AG08396 (cell line): ENCODE data around the gene DNAJB1.

Source experiments
- DNase-seq: peaks from one replicate; pipeline ENCODE4 v3.0.0; 2012; ENCODE audit warnings: low spot score, mixed read lengths

Gene DNAJB1

GRCh38 chr19:14496029-14496833 is 22.0 kb downstream of the DNAJB1 start, which contains the start of gene GIPC1:
TSS of gene GIPC1 (minus strand) at chr19:14496127. CDS start at chr19:14482976, 13,151 bp downstream.
- DNase-seq, result peak; percentile 100

DNA sequence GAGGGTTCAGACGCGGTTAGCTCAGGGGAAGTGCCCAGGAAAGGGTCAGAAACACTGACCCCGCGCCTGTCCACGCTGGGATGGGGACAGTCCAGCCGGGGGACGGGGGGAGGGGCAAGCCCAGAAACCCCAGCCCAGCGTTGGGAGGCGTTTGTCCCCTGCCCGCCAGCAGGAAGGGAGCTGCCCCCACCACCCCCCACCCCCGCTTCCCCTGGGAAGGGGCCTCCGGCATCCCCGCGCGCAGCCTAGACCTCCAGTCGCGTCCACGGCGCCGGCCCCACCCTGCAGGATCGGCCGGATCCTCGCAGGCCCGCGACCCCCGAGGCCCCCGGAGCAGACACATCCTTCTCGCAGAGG is 22.5 kb downstream of the DNAJB1 start:
- DNase-seq, result peak; percentile 28

DNA sequence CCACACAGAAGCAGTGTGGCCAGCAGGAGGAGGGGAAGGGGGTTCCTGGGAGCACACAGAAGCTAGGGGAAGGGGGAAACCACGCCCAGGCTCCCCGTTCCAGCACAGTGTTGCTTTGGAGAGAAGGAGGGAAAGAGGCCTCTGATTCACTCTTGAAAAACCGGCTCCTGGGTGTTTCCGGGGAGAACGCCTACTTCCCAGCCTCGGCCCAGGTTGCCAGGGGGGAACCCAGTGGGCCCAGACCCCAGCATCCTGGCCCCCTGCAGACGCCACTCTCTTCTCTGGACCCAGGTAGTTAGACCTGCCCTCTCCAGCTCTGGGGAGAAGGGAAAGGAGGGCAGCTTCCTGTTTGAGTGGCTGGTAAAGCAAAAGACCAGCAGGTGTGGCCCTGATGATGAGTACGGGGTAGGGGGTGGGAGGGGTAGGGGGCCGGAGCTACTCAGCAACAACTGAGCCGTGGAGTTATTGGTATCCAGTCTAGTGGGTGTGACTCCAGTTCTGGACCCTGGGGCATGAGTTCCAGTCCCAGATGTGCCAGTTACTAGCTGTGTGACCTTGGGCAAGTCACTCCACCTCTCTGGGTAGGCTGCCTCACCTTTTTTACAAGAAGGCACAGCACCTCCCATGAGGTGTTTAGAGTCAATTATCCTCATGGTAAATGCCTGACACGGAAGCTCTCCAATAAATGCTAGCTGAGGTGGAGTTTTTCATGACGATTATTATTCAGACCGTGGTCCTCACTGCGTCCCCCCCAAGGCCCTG is 23.1 kb downstream of the DNAJB1 start:
- peak; percentile 35 for DNase-seq

DNA sequence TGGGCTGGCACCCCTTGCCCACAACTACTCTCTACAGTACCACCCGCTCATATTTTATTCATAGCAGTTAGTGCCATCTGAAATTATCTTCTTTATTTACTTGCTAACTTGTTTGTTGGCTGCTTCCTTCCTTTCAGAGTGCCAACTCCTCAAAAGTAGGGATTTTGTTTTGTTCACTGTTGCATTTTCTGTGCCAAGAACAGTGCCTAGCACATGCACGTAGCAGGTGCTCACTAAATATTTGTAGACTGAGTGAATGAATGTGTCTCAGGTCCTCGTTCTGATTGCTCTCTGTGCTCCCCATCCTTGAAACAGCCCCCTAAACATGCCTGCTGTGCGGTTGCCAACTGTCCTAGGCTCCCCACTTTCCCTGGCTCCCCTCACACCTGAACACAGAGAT is 23.8 kb downstream of the DNAJB1 start:
- no peak for DNase-seq

GRCh38 chr19:14492756-14493337 is 25.4 kb downstream of the DNAJB1 start:
- no peak for DNase-seq

DNA sequence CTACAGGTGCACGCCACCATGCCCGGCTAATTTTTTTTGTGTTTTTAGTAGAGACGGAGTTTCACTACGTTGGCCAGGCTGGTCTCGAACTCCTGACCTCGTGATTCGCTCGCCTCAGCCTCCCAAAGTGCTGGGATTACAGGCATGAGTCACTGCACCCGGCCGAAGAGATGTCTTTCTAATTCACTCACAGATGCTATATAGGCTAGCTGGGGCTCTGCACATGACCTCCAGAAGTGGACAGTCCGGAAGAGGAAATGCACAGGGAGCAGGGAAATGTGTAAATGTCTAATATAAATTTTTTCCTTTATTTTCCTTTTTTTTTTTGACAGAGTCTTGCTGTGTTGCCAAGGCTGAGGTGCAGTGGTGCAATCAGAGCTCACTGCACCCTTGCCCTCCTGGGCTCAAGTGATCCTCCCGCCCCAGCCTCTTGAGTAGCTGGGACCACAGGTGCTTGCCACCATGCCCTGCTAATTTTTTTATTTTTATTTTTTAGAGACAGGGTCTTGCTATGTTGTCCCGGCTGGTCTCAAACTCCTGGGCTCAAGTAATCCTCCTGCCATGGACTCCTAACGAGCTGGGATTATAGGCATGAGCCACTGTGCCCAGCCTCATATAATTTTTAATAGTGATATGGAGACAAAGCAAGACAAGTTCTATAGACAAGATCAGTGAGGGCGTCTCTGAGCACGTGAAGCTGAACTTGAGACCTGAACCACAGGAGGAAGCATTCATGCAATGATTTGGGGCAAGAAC is 30.6 kb downstream of the DNAJB1 start:
- DNase-seq, result no peak

GRCh38 chr19:14482172-14482941 is 35.8 kb downstream of the DNAJB1 start:
- no peak for DNase-seq

DNA sequence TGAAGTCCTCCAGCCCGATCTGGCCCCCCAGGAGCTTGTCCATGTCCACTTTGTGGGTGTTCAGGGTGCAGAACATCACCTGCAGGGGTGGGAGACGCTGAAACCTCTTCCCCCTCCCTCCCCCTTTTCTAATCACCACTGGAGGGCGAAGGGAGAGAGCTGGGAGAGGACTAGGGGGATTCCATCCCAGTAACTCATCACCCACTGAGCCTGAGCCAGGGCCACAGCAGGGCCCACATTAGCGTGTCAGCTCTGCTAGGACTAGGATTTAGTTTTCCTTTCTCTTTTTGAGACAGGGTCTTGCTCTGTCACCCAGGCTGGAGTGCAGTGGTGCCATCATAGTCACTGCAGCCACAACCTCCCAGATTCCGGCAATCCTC is 37.5 kb downstream of the DNAJB1 start:
- DNase-seq, result peak; percentile 81

DNA sequence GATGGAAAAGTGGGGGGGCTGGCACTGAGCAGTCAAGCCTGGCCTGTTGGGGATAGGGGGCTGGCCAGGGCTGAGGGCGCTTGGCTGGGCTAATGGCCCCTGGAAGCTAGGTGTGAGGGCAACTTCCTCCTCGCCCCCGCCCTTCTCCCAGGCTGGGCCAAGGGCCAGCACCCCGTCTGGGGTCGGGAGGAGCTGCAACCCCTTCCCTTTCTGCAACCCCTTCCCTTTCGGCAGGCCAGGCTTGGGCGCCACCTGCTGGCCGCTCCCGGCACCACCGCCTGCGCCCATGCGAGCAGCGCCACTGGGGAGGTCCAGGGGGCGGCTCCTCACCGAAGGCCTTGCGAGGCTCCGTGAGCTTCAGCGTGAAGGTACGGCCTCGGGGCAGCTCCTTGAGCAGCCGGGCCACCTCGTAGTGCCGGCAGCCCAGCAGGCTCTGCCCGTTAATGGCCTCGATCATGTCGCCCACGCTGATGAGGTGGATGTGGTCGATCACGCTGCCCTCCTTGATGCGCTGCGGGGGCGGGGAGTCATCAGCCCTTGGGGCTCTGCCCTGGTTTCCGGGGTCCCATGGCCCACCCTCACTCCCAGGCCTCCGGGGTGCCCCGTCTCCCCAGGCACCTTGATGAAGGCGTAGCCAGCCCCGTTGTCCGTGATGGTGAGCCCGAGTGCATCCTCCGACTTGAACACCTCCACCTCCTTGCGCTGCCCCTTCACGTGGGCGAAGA is 38.1 kb downstream of the DNAJB1 start:
- DNase-seq, result peak; percentile 80

- DNase-seq, result no peak
These were observed 38.8 kb downstream of the DNAJB1 start for GRCh38 chr19:14479309-14479974.

DNA sequence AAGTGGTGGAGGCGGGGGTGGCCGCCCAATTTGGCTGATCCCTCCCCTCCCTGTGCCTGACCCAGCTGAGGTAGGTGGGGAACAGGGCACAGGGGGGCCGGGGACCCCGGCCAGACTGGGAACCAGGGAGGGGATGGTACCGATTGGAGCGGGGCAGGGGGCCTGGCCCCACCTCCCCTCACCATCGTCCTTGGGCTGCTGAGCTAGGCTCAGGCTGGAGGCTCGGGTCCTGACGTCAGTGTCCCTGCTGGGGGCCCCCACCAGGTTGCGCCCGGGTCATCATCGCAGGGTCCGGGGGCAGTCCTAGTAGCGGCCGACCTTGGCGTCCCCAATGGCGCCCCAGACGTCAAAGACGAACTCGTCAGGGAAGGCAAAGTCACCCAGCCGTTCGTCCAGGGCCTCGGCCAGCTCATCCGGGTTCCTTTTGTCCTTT is 40.1 kb downstream of the DNAJB1 start:
- DNase-seq, result no peak

GRCh38 chr19:14477418-14478112 is 40.6 kb downstream of the DNAJB1 start:
- DNase-seq, result no peak

GRCh38 chr19:14476673-14477401 is 41.4 kb downstream of the DNAJB1 start:
- DNase-seq, result peak; percentile 89

DNA sequence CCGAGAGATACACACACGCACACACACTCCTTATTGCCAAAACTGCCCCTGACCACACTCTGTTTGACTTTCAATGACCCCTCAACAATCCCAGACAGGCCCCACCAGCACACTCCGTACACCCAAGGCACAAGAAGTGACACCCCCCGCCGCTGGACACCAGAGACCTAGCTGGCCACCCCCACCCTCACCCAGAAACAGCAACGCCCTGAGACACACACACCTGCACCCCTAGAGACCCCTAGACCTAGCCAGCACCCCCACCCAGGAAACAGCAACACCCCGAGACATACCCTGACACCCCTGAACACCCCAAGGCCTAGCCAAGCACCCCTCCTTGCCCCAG is 41.9 kb downstream of the DNAJB1 start:
- no peak for DNase-seq

DNA sequence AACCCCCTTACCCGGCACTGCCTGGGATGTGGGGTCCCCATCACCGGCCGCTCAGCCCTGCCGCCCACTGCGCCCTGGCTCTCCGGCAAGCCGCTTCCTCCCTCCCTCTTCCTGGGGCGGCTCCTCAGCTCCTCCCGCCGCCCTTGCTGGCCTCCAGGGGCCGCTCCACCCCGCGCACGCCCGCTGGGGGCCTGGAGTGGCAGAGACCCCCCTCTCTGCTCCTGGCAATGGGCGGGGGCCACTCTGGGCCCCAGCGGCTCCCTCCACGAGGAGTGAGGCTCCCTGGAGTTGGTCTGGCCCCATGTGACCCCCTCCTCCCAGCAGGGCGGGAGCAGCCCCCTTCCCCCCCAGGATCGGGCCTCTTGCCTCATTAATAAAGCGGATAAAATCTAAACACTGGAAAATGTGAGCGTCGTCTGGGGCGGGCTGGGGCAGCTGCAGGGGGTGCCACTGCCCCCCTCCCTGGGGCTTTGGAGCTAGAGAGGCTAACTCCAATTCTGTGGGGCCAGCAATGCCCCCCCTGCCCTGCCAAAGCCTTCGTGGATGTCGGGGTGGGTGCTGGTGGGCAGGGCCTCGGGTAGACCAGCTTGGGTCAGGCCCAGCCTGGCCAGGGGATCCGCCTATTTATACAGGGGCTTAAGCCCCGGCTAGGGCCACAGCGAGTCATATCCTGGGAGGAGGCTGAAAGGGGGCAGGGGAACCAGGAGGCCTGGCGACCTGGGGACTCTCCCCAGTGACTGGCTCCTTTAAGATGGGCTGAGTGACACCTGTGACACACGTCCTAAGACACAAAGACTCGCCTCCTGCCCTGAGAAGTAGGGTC is 42.7 kb downstream of the DNAJB1 start, which contains the start of gene PTGER1:
Gene PTGER1 (minus strand): TSS at position 104 of the 823 bp plus-strand sequence. CDS start 1,034 bp downstream, outside the sequence.
- DNase-seq, result peak; percentile 81

DNA sequence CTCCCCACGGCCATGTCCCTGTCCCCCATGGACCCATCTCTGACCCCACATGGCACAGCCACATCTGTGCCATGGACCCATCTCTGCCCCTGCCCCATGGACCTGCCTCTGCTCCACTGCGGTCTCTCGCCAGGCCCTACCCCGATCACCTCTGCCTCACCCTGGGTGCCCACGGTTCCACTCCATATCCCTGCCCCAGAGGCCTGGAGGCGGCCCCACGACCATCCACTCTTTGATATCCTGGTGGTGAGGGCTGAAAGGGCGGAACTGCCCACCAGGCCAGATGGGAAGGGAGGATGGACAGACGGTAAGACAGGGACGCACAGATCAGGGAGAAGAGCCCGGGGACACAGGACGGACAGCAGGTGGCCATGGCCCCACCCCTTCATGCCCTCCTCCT is 43.4 kb downstream of the DNAJB1 start:
- DNase-seq, result no peak

DNA sequence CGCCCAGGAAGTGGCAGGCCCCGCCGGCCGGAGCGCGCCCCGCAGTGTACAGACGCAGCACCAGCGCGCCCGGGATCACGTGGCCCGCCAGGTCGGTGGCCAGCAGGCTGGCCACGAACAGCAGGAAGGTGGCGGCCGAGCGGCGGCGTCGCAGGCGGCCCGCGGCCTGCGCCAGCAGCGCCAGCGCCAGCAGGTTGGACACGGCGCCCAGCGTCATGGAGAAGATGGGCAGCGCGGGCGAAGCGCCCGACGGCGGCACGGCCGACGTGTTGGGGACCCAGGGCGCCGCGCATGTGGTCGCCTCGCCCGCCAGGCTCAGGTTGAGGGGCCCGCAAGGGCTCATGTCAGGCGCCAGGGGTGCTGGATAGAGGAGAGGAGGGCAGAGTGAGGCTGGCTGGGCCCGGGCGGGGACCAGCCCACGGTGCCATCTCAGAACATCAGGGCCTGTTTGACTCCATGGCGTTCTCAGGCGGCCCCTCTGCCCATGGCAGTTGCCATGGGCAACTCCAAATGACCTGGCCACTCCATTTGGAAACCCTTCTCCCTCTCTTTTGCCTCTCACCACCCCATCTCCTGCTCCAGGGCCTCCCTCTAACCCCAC is 44.1 kb downstream of the DNAJB1 start:
- no peak for DNase-seq
